GM23338 (cell line): ENCODE data around the gene PPP1R3G. TPM values are rescaled to one million over a fixed set of nuclear protein-coding genes. Genes with fewer than 3 reads are reported as not detected.

Source experiments
- ATAC-seq: fragments of 200-7000 bp; cut with Tn5 transposase; 3 replicates; pipeline ENCODE4 v1.9.1; 2020
- DNase-seq: peaks from one replicate; pipeline ENCODE4 v3.0.0-alpha.2; 2015; ENCODE audit warnings: low spot score
- H2AFZ ChIP-seq: fragments of 200-600 bp; sonication (generic); 2 replicates; pipeline ENCODE4 v1.8.0; 2016; ENCODE audit warnings: antibody characterized with exemption, mild to moderate bottlenecking, moderate library complexity
- H3F3A ChIP-seq: fragments of 200-600 bp; sonication (generic); replicated peaks from 2 replicates; pipeline ENCODE4 v1.8.0; 2017; ENCODE audit warnings: antibody characterized with exemption, mixed run types, low read depth
- H3K27ac ChIP-seq: fragments of 200-600 bp; sonication (generic); 2 replicates; pipeline ENCODE4 v1.6.1; 2016; ENCODE audit warnings: low read depth
- H3K27me3 ChIP-seq: fragments of 200-600 bp; sonication (generic); 2 replicates; pipeline ENCODE4 v1.8.0; 2016; ENCODE audit warnings: mild to moderate bottlenecking, mixed run types, moderate library complexity; ENCODE audit not compliant: insufficient read depth
- H3K36me3 ChIP-seq: fragments of 200-600 bp; sonication (generic); 2 replicates; pipeline ENCODE4 v1.8.0; 2016; ENCODE audit warnings: mild to moderate bottlenecking; ENCODE audit not compliant: insufficient read depth
- H3K4me1 ChIP-seq: fragments of 200-600 bp; sonication (generic); 2 replicates; pipeline ENCODE4 v1.8.0; 2016; ENCODE audit warnings: mild to moderate bottlenecking, moderate library complexity; ENCODE audit not compliant: insufficient read depth
- H3K4me2 ChIP-seq: fragments of 200-600 bp; sonication (generic); 2 replicates; pipeline ENCODE4 v1.7.1; 2017; ENCODE audit warnings: mixed run types
- H3K4me3 ChIP-seq: fragments of 200-600 bp; sonication (generic); 2 replicates; pipeline ENCODE4 v1.6.1; 2016; ENCODE audit warnings: mixed run types
- H3K79me2 ChIP-seq: fragments of 200-600 bp; sonication (generic); replicated peaks from 2 replicates; pipeline ENCODE4 v1.8.0; 2017; ENCODE audit warnings: mild to moderate bottlenecking; ENCODE audit not compliant: insufficient read depth
- H3K9me2 ChIP-seq: fragments of 200-600 bp; sonication (generic); 2 replicates; pipeline ENCODE4 v1.8.0; 2017; ENCODE audit not compliant: insufficient read depth
- H4K20me1 ChIP-seq: fragments of 200-600 bp; sonication (generic); replicated peaks from 2 replicates; pipeline ENCODE4 v1.8.0; 2017; ENCODE audit warnings: mild to moderate bottlenecking; ENCODE audit not compliant: insufficient read depth
- H3K27ac Mint-ChIP-seq: 2 replicates; pipeline ENCODE4 v1.8.0; 2020; ENCODE audit warnings: inconsistent platforms, mild to moderate bottlenecking, moderate library complexity, mixed read lengths
- H3K27me3 Mint-ChIP-seq: 3 replicates; pipeline ENCODE4 v1.8.0; 2022; ENCODE audit warnings: low read depth, mild to moderate bottlenecking, moderate library complexity, mixed read lengths, inconsistent platforms; ENCODE audit not compliant: insufficient read depth, poor library complexity
- H3K36me3 Mint-ChIP-seq: 3 replicates; pipeline ENCODE4 v1.8.0; 2021; ENCODE audit warnings: low read depth, mild to moderate bottlenecking, inconsistent platforms, moderate library complexity, mixed read lengths
- H3K4me1 Mint-ChIP-seq: 3 replicates; pipeline ENCODE4 v1.8.0; 2020; ENCODE audit warnings: mild to moderate bottlenecking, inconsistent platforms, mixed read lengths
- H3K4me3 Mint-ChIP-seq: 3 replicates; pipeline ENCODE4 v1.8.0; 2021; ENCODE audit warnings: moderate library complexity, mild to moderate bottlenecking, inconsistent platforms, mixed read lengths
- H3K9me3 Mint-ChIP-seq: 3 replicates; pipeline ENCODE4 v1.8.0; 2020; ENCODE audit warnings: moderate library complexity, mild to moderate bottlenecking, inconsistent platforms, mixed read lengths
- CREB1 ChIP-seq: fragments of 250-450 bp; sonication (Bioruptor Pico); IDR thresholded peaks from 2 replicates; pipeline ENCODE4 v1.5.0; 2020; ENCODE audit warnings: low read depth, mild to moderate bottlenecking, moderate library complexity
- EZH2 ChIP-seq: fragments of 200-600 bp; sonication (generic); IDR thresholded peaks from one replicate; pipeline ENCODE4 v1.8.0; 2017; ENCODE audit warnings: antibody characterized with exemption, mild to moderate bottlenecking, low read depth; ENCODE audit not compliant: unreplicated experiment
- EZH2phosphoT487 ChIP-seq: fragments of 200-600 bp; sonication (generic); IDR thresholded peaks from one replicate; pipeline ENCODE4 v1.8.1; 2018; ENCODE audit warnings: antibody characterized with exemption; ENCODE audit not compliant: unreplicated experiment
- POLR2AphosphoS5 ChIP-seq: IDR thresholded peaks from 2 replicates; pipeline ENCODE4 v1.6.1; 2016; ENCODE audit warnings: antibody characterized with exemption, low read depth
- ZNF114 ChIP-seq: fragments of 250-450 bp; sonication (Bioruptor Pico); IDR thresholded peaks from 2 replicates; pipeline ENCODE4 v1.5.0; 2020; ENCODE audit warnings: mild to moderate bottlenecking, moderate library complexity
- ZNF331 ChIP-seq: fragments of 250-450 bp; sonication (Bioruptor Pico); IDR thresholded peaks from 2 replicates; pipeline ENCODE4 v1.5.0; 2020; ENCODE audit warnings: low read depth, mild to moderate bottlenecking, moderate library complexity
- polyA plus RNA-seq: library from polyadenylated mRNA; unstranded; fragments of >200 nt; fragmentation: Nextera tagmentation; extraction: Ambion mirVana; gene quantifications from 2 replicates; pipeline ENCODE4 v1.2.1, GENCODE V29; 2016
- total RNA-seq: library from RNA; depleted of rRNA; stranded (reverse); fragments of >200 nt; shearing (Covaris generic); gene quantifications from 2 replicates; pipeline ENCODE4 v1.2.3, GENCODE V29; 2014
- TF ChIP-seq, protein P1 (sequence below): IDR thresholded peaks from 2 replicates; pipeline ENCODE4 v1.6.1; 2016; ENCODE audit warnings: antibody characterized with exemption
- TF ChIP-seq, protein P2 (sequence below): fragments of 250-450 bp; sonication (Bioruptor Pico); IDR thresholded peaks from 2 replicates; pipeline ENCODE4 v1.5.0; 2020; ENCODE audit warnings: mild to moderate bottlenecking, moderate library complexity
- TF ChIP-seq, protein P3 (sequence below): IDR thresholded peaks from one replicate; pipeline ENCODE4 v1.6.1; 2018; ENCODE audit warnings: antibody characterized with exemption; ENCODE audit not compliant: unreplicated experiment

The PPP1R3G gene
- total and polyA plus RNA-seq, 2 experiments from 2014 or later: 0.13 to 0.24 TPM

DNA sequence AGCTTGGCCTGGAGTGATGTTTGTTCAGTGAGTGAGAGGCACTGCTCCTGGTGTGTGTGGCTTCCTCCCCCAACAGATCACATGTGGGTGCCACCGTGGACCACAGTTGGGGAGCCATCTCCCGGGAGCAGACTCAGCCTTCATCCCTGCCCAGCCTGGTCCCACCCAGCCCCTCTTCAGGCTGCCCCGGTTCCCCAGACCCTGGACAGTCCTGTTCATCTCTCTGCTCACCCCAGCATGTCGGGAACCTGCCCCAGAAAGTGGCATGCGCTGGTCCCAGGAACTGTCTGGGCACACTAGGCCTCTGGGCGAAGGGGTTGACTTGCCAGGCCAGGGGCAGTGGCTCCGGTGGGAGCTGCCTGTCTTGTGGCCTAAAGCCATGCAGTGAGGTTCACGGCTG, 21.5 kb upstream of the PPP1R3G start:
- no peaks in the 10 kb centered on the region for H4K20me1 ChIP-seq
- no peak overlapping the region for H3K4me3 ChIP-seq
- no peaks in the 10 kb centered on the region for H3K79me2 ChIP-seq
- H3K9me2 ChIP-seq: no peaks in the 10 kb centered on the region
- H3K27ac ChIP-seq: no peak overlapping the region
- no peaks in the 10 kb centered on the region for H3K36me3 ChIP-seq
- peaks cover 2% of the 10 kb centered on the region for H3K27me3 Mint-ChIP-seq
- H3K4me1 Mint-ChIP-seq: no peaks in the 10 kb centered on the region
- no peak overlapping the region for H2AFZ ChIP-seq
- no peaks in the 10 kb centered on the region for H3F3A ChIP-seq
- H3K4me1 ChIP-seq: no peaks in the 10 kb centered on the region
- no peak overlapping the region for H3K4me3 Mint-ChIP-seq
- DNase-seq (no peak), ATAC-seq (no peak)
- H3K27ac Mint-ChIP-seq: no peak overlapping the region
- H3K4me2 ChIP-seq: no peak overlapping the region
- H3K9me3 Mint-ChIP-seq: no peaks in the 10 kb centered on the region
- H3K36me3 Mint-ChIP-seq: no peaks in the 10 kb centered on the region; the same call in 2 of the 3 replicates
- H3K27me3 ChIP-seq: no peaks in the 10 kb centered on the region
- TF ChIP-seq EZH2phosphoT487 (no peak), ZNF114 (CRISPR knock-in tag) (no peak)
- TF ChIP-seq, protein P1, sequence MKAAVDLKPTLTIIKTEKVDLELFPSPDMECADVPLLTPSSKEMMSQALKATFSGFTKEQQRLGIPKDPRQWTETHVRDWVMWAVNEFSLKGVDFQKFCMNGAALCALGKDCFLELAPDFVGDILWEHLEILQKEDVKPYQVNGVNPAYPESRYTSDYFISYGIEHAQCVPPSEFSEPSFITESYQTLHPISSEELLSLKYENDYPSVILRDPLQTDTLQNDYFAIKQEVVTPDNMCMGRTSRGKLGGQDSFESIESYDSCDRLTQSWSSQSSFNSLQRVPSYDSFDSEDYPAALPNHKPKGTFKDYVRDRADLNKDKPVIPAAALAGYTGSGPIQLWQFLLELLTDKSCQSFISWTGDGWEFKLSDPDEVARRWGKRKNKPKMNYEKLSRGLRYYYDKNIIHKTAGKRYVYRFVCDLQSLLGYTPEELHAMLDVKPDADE: no peak
- TF ChIP-seq, protein P2, sequence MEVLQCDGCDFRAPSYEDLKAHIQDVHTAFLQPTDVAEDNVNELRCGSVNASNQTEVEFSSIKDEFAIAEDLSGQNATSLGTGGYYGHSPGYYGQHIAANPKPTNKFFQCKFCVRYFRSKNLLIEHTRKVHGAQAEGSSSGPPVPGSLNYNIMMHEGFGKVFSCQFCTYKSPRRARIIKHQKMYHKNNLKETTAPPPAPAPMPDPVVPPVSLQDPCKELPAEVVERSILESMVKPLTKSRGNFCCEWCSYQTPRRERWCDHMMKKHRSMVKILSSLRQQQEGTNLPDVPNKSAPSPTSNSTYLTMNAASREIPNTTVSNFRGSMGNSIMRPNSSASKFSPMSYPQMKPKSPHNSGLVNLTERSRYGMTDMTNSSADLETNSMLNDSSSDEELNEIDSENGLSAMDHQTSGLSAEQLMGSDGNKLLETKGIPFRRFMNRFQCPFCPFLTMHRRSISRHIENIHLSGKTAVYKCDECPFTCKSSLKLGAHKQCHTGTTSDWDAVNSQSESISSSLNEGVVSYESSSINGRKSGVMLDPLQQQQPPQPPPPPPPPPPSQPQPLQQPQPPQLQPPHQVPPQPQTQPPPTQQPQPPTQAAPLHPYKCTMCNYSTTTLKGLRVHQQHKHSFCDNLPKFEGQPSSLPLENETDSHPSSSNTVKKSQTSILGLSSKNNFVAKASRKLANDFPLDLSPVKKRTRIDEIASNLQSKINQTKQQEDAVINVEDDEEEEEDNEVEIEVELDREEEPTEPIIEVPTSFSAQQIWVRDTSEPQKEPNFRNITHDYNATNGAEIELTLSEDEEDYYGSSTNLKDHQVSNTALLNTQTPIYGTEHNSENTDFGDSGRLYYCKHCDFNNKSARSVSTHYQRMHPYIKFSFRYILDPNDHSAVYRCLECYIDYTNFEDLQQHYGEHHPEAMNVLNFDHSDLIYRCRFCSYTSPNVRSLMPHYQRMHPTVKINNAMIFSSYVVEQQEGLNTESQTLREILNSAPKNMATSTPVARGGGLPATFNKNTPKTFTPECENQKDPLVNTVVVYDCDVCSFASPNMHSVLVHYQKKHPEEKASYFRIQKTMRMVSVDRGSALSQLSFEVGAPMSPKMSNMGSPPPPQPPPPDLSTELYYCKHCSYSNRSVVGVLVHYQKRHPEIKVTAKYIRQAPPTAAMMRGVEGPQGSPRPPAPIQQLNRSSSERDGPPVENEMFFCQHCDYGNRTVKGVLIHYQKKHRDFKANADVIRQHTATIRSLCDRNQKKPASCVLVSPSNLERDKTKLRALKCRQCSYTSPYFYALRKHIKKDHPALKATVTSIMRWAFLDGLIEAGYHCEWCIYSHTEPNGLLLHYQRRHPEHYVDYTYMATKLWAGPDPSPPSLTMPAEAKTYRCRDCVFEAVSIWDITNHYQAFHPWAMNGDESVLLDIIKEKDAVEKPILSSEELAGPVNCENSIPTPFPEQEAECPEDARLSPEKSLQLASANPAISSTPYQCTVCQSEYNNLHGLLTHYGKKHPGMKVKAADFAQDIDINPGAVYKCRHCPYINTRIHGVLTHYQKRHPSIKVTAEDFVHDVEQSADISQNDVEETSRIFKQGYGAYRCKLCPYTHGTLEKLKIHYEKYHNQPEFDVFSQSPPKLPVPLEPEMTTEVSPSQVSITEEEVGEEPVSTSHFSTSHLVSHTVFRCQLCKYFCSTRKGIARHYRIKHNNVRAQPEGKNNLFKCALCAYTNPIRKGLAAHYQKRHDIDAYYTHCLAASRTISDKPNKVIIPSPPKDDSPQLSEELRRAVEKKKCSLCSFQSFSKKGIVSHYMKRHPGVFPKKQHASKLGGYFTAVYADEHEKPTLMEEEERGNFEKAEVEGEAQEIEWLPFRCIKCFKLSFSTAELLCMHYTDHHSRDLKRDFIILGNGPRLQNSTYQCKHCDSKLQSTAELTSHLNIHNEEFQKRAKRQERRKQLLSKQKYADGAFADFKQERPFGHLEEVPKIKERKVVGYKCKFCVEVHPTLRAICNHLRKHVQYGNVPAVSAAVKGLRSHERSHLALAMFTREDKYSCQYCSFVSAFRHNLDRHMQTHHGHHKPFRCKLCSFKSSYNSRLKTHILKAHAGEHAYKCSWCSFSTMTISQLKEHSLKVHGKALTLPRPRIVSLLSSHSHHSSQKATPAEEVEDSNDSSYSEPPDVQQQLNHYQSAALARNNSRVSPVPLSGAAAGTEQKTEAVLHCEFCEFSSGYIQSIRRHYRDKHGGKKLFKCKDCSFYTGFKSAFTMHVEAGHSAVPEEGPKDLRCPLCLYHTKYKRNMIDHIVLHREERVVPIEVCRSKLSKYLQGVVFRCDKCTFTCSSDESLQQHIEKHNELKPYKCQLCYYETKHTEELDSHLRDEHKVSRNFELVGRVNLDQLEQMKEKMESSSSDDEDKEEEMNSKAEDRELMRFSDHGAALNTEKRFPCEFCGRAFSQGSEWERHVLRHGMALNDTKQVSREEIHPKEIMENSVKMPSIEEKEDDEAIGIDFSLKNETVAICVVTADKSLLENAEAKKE (CRISPR knock-in tag): no peak

DNA sequence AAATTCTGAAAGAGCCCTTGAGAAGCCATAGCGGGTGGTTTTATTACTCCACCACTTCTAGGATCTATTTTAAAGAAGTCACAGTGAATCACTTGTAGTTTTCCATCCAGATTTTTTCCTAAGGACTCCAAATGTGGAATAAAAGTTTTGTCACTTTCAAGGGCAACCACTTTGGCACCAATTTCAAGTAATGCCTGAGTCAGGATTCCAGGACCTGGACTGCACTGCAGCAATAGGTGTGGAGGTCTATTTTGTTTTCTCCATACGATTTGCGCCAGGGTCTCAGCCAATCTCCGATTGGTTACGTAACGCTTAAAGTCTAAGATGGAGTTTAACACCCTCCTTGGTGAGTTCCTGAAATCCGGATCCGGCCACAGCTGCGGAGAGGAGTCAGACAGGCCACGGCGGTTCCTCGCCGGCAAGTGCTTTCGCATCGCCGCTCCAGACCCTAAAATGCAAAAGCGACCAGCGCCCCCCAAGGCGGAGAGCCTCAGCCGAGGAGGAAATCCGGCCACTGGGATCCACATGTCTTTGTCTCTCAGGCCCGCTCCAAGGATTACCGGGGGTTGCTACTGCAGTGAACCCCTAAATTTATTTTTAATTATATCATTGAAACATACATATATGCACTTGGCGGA, 18.6 kb upstream of the PPP1R3G start:
- no peak for ATAC-seq
- H3K27me3 Mint-ChIP-seq: peaks cover 2% of the 10 kb centered on the region
- H3K4me3 Mint-ChIP-seq: no peak overlapping the region
- no peaks in the 10 kb centered on the region for H3K9me2 ChIP-seq
- TF ChIP-seq CREB1 (CRISPR knock-in tag): no peak
- no peak for TF ChIP-seq ZNF331 (CRISPR knock-in tag)
- TF ChIP-seq POLR2AphosphoS5: no peak
- TF ChIP-seq, protein P3, sequence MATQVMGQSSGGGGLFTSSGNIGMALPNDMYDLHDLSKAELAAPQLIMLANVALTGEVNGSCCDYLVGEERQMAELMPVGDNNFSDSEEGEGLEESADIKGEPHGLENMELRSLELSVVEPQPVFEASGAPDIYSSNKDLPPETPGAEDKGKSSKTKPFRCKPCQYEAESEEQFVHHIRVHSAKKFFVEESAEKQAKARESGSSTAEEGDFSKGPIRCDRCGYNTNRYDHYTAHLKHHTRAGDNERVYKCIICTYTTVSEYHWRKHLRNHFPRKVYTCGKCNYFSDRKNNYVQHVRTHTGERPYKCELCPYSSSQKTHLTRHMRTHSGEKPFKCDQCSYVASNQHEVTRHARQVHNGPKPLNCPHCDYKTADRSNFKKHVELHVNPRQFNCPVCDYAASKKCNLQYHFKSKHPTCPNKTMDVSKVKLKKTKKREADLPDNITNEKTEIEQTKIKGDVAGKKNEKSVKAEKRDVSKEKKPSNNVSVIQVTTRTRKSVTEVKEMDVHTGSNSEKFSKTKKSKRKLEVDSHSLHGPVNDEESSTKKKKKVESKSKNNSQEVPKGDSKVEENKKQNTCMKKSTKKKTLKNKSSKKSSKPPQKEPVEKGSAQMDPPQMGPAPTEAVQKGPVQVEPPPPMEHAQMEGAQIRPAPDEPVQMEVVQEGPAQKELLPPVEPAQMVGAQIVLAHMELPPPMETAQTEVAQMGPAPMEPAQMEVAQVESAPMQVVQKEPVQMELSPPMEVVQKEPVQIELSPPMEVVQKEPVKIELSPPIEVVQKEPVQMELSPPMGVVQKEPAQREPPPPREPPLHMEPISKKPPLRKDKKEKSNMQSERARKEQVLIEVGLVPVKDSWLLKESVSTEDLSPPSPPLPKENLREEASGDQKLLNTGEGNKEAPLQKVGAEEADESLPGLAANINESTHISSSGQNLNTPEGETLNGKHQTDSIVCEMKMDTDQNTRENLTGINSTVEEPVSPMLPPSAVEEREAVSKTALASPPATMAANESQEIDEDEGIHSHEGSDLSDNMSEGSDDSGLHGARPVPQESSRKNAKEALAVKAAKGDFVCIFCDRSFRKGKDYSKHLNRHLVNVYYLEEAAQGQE: no peak
- no peak for TF ChIP-seq EZH2
- TF ChIP-seq, protein P1: no peak
- no peak for TF ChIP-seq ZNF114 (CRISPR knock-in tag)
- H3F3A ChIP-seq: no peaks in the 10 kb centered on the region
- no peak overlapping the region for H3K27ac Mint-ChIP-seq
- no peaks in the 10 kb centered on the region for H3K79me2 ChIP-seq
- no peak overlapping the region for H3K4me2 ChIP-seq
- no peak overlapping the region for H3K4me3 ChIP-seq
- no peaks in the 10 kb centered on the region for H4K20me1 ChIP-seq
- H3K9me3 Mint-ChIP-seq: no peaks in the 10 kb centered on the region
- H3K27ac ChIP-seq: no peak overlapping the region
- no peaks in the 10 kb centered on the region; the same call in 2 of the 3 replicates for H3K36me3 Mint-ChIP-seq
- no peaks in the 10 kb centered on the region for H3K27me3 ChIP-seq
- no peaks in the 10 kb centered on the region for H3K4me1 Mint-ChIP-seq
- DNase-seq: no peak
- H3K36me3 ChIP-seq: no peaks in the 10 kb centered on the region
- no peak overlapping the region for H2AFZ ChIP-seq
- H3K4me1 ChIP-seq: no peaks in the 10 kb centered on the region
